ENCODE measurements around the gene BCR. TPM values are rescaled to one million over a fixed set of nuclear protein-coding genes. Genes with fewer than 3 reads are reported as not detected.

The BCR gene
- total RNA-seq, 1 donor from 2014 or later, result 78.3 TPM

GRCh38 chr22:23233752-23234408 lies 53.6 kb downstream of the BCR start:
- intact Hi-C loops (cut with DNase I), result no loop called here
- DNase-seq, result no peak
- no peak for ATAC-seq

GRCh38 chr22:23234409-23235161 lies 54.3 kb downstream of the BCR start:
- Histone ChIP-seq H3K4me3 (no peak overlapping the region), H3K9me3 (no peaks in the 10 kb centered on the region), H3K36me3 (no peaks in the 10 kb centered on the region), H3K27ac (no peak overlapping the region), H3K4me1 (peaks cover 28% of the 10 kb centered on the region), H3K27me3 (no peaks in the 10 kb centered on the region)
- intact Hi-C loops (cut with DNase I), result no loop called here
- DNase-seq (no peak), ATAC-seq (no peak)
- TF ChIP-seq CTCF (IDR thresholded peaks at IDR 0.05), result no peak

More at GRCh38 chr22:23233752-23234408, 53.6 kb downstream of the BCR start:
- Histone ChIP-seq H3K27me3 (no peaks in the 10 kb centered on the region), H3K4me3 (no peak overlapping the region), H3K9me3 (no peaks in the 10 kb centered on the region), H3K36me3 (no peaks in the 10 kb centered on the region), H3K27ac (no peak overlapping the region), H3K4me1 (peaks cover 28% of the 10 kb centered on the region)
- no peak for TF ChIP-seq CTCF (IDR thresholded peaks at IDR 0.05)

GRCh38 chr22:23235425-23235824 lies 55.1 kb downstream of the BCR start:
- no peaks in the 10 kb centered on the region for H3K36me3 ChIP-seq
- H3K4me3 ChIP-seq, result no peak overlapping the region
- peaks cover 29% of the 10 kb centered on the region for H3K4me1 ChIP-seq
- H3K27ac ChIP-seq, result no peak overlapping the region
- no peak for ATAC-seq
- DNase-seq, result no peak
- intact Hi-C loops (cut with DNase I), result no loop called here
- no peaks in the 10 kb centered on the region for H3K9me3 ChIP-seq
- TF ChIP-seq CTCF (IDR thresholded peaks at IDR 0.05), result no peak
- no peaks in the 10 kb centered on the region for H3K27me3 ChIP-seq

- Histone ChIP-seq H3K9me3 (no peaks in the 10 kb centered on the region), H3K27ac (no peak overlapping the region), H3K27me3 (no peaks in the 10 kb centered on the region), H3K4me1 (peaks cover 35% of the 10 kb centered on the region), H3K4me3 (no peak overlapping the region), H3K36me3 (no peaks in the 10 kb centered on the region)
- DNase-seq, result no peak
- TF ChIP-seq CTCF (IDR thresholded peaks at IDR 0.05), result no peak
- intact Hi-C loops (cut with DNase I), result no loop called here
- ATAC-seq, result no peak
Observed at GRCh38 chr22:23236026-23236425, 55.7 kb downstream of the BCR start.

- Histone ChIP-seq H3K36me3 (no peaks in the 10 kb centered on the region), H3K27me3 (no peaks in the 10 kb centered on the region), H3K4me3 (no peak overlapping the region), H3K27ac (no peak overlapping the region), H3K4me1 (peaks cover 38% of the 10 kb centered on the region), H3K9me3 (no peaks in the 10 kb centered on the region)
- intact Hi-C loops (cut with DNase I), result no loop called here
- TF ChIP-seq CTCF (IDR thresholded peaks at IDR 0.05), result no peak
- DNase-seq, result no peak
- ATAC-seq, result no peak
Observed at GRCh38 chr22:23236440-23237184, 56.3 kb downstream of the BCR start.

Measured in upper lobe of right lung (tissue), 1 donor.